ENCODE results near the gene GPR152.
A peak's percentile ranks its signal among the peaks of the same experiment; 100 is the strongest.

Gene GPR152

GRCh38 chr11:67420147-67420645 lies 32.3 kb downstream of the GPR152 start:
- H3K9me3 ChIP-seq (ENCODE audit: control insufficient read depth, low read length), result no peaks in the 10 kb centered on the region
- peaks cover 36% of the 10 kb centered on the region for H3K4me1 ChIP-seq (ENCODE audit: control insufficient read depth, insufficient read depth, low read length)
- peak overlapping the region; percentile 53 for H3K9ac ChIP-seq (ENCODE audit: low read length)
- H3K4me3 ChIP-seq (ENCODE audit: low read length), result no peak overlapping the region
- no peaks in the 10 kb centered on the region for H3K36me3 ChIP-seq (ENCODE audit: control insufficient read depth, insufficient read depth, low read length)
- H3K27me3 ChIP-seq (ENCODE audit: control insufficient read depth, insufficient read depth, low read length), result peaks cover under 1% of the 10 kb centered on the region

- peaks cover 4% of the 10 kb centered on the region for H3K27me3 ChIP-seq (ENCODE audit: control insufficient read depth, insufficient read depth, low read length)
- H3K36me3 ChIP-seq (ENCODE audit: control insufficient read depth, insufficient read depth, low read length), result no peaks in the 10 kb centered on the region
- no peak overlapping the region for H3K9ac ChIP-seq (ENCODE audit: low read length)
- no peak overlapping the region for H3K4me3 ChIP-seq (ENCODE audit: low read length)
- no peaks in the 10 kb centered on the region for H3K9me3 ChIP-seq (ENCODE audit: control insufficient read depth, low read length)
- H3K4me1 ChIP-seq (ENCODE audit: control insufficient read depth, insufficient read depth, low read length), result peaks cover 43% of the 10 kb centered on the region
Observed at GRCh38 chr11:67419325-67420049, 33.0 kb downstream of the GPR152 start.

GRCh38 chr11:67418476-67419281 lies 33.9 kb downstream of the GPR152 start:
- peaks cover 44% of the 10 kb centered on the region for H3K4me1 ChIP-seq (ENCODE audit: control insufficient read depth, insufficient read depth, low read length)
- peaks cover 4% of the 10 kb centered on the region for H3K27me3 ChIP-seq (ENCODE audit: control insufficient read depth, insufficient read depth, low read length)

GRCh38 chr11:67417425-67417824 lies 35.1 kb downstream of the GPR152 start:
- H3K4me1 ChIP-seq (ENCODE audit: control insufficient read depth, insufficient read depth, low read length), result peaks cover 45% of the 10 kb centered on the region
- no peaks in the 10 kb centered on the region for H3K9me3 ChIP-seq (ENCODE audit: control insufficient read depth, low read length)
- H3K4me3 ChIP-seq (ENCODE audit: low read length), result no peak overlapping the region
- no peak overlapping the region for H3K9ac ChIP-seq (ENCODE audit: low read length)
- H3K27me3 ChIP-seq (ENCODE audit: control insufficient read depth, insufficient read depth, low read length), result peaks cover 4% of the 10 kb centered on the region
- no peaks in the 10 kb centered on the region for H3K36me3 ChIP-seq (ENCODE audit: control insufficient read depth, insufficient read depth, low read length)

More at GRCh38 chr11:67418476-67419281, 33.9 kb downstream of the GPR152 start:
- Histone ChIP-seq H3K36me3 (ENCODE audit: control insufficient read depth, insufficient read depth, low read length) (no peaks in the 10 kb centered on the region), H3K9ac (ENCODE audit: low read length) (no peak overlapping the region), H3K9me3 (ENCODE audit: control insufficient read depth, low read length) (no peaks in the 10 kb centered on the region), H3K4me3 (ENCODE audit: low read length) (no peak overlapping the region)

GRCh38 chr11:67416416-67417335 lies 35.9 kb downstream of the GPR152 start:
- H3K36me3 ChIP-seq (ENCODE audit: control insufficient read depth, insufficient read depth, low read length), result no peaks in the 10 kb centered on the region
- peaks cover 4% of the 10 kb centered on the region for H3K27me3 ChIP-seq (ENCODE audit: control insufficient read depth, insufficient read depth, low read length)
- H3K9ac ChIP-seq (ENCODE audit: low read length), result no peak overlapping the region
- no peak overlapping the region for H3K4me3 ChIP-seq (ENCODE audit: low read length)
- no peaks in the 10 kb centered on the region for H3K9me3 ChIP-seq (ENCODE audit: control insufficient read depth, low read length)
- H3K4me1 ChIP-seq (ENCODE audit: control insufficient read depth, insufficient read depth, low read length), result peaks cover 46% of the 10 kb centered on the region

GRCh38 chr11:67415501-67416304 lies 36.8 kb downstream of the GPR152 start, which contains the start of gene CARNS1:
TSS of gene CARNS1 (plus strand) at chr11:67415678. CDS start at chr11:67416200, 522 bp downstream.
- Histone ChIP-seq H3K27me3 (ENCODE audit: control insufficient read depth, insufficient read depth, low read length) (peaks cover 11% of the 10 kb centered on the region), H3K9me3 (ENCODE audit: control insufficient read depth, low read length) (no peaks in the 10 kb centered on the region), H3K9ac (ENCODE audit: low read length) (no peak within 1 kb of the TSS), H3K36me3 (ENCODE audit: control insufficient read depth, insufficient read depth, low read length) (no peaks in the 10 kb centered on the region), H3K4me1 (ENCODE audit: control insufficient read depth, insufficient read depth, low read length) (peaks cover 56% of the 10 kb centered on the region), H3K4me3 (ENCODE audit: low read length) (no peak within 1 kb of the TSS)

- Histone ChIP-seq H3K36me3 (ENCODE audit: control insufficient read depth, insufficient read depth, low read length) (no peaks in the 10 kb centered on the region), H3K9ac (ENCODE audit: low read length) (no peak overlapping the region), H3K4me1 (ENCODE audit: control insufficient read depth, insufficient read depth, low read length) (peaks cover 52% of the 10 kb centered on the region), H3K27me3 (ENCODE audit: control insufficient read depth, insufficient read depth, low read length) (peaks cover 14% of the 10 kb centered on the region), H3K4me3 (ENCODE audit: low read length) (no peak overlapping the region), H3K9me3 (ENCODE audit: control insufficient read depth, low read length) (no peaks in the 10 kb centered on the region)
Observed at GRCh38 chr11:67413266-67413849, 39.2 kb downstream of the GPR152 start.

- no peaks in the 10 kb centered on the region for H3K36me3 ChIP-seq (ENCODE audit: control insufficient read depth, insufficient read depth, low read length)
- no peak overlapping the region for H3K4me3 ChIP-seq (ENCODE audit: low read length)
- peaks cover 14% of the 10 kb centered on the region for H3K27me3 ChIP-seq (ENCODE audit: control insufficient read depth, insufficient read depth, low read length)
- H3K4me1 ChIP-seq (ENCODE audit: control insufficient read depth, insufficient read depth, low read length), result peaks cover 52% of the 10 kb centered on the region
- no peak overlapping the region for H3K9ac ChIP-seq (ENCODE audit: low read length)
- no peaks in the 10 kb centered on the region for H3K9me3 ChIP-seq (ENCODE audit: control insufficient read depth, low read length)
Observed at GRCh38 chr11:67412495-67413179, 39.9 kb downstream of the GPR152 start.

- peaks cover 14% of the 10 kb centered on the region for H3K27me3 ChIP-seq (ENCODE audit: control insufficient read depth, insufficient read depth, low read length)
- H3K9ac ChIP-seq (ENCODE audit: low read length), result no peak overlapping the region
- peaks cover 47% of the 10 kb centered on the region for H3K4me1 ChIP-seq (ENCODE audit: control insufficient read depth, insufficient read depth, low read length)
Observed at GRCh38 chr11:67411785-67412152, 40.8 kb downstream of the GPR152 start.

GRCh38 chr11:67410984-67411784 lies 41.3 kb downstream of the GPR152 start:
- Histone ChIP-seq H3K9ac (ENCODE audit: low read length) (no peak overlapping the region), H3K4me3 (ENCODE audit: low read length) (no peak overlapping the region), H3K27me3 (ENCODE audit: control insufficient read depth, insufficient read depth, low read length) (peaks cover 16% of the 10 kb centered on the region), H3K4me1 (ENCODE audit: control insufficient read depth, insufficient read depth, low read length) (peaks cover 41% of the 10 kb centered on the region), H3K36me3 (ENCODE audit: control insufficient read depth, insufficient read depth, low read length) (no peaks in the 10 kb centered on the region), H3K9me3 (ENCODE audit: control insufficient read depth, low read length) (no peaks in the 10 kb centered on the region)

More at GRCh38 chr11:67411785-67412152, 40.8 kb downstream of the GPR152 start:
- no peaks in the 10 kb centered on the region for H3K36me3 ChIP-seq (ENCODE audit: control insufficient read depth, insufficient read depth, low read length)
- no peaks in the 10 kb centered on the region for H3K9me3 ChIP-seq (ENCODE audit: control insufficient read depth, low read length)
- H3K4me3 ChIP-seq (ENCODE audit: low read length), result no peak overlapping the region

Data from mucosa of stomach (tissue), 1 donor.